Lower leg skin (tissue), 3 donors: ENCODE results near the gene INPP5D.

Experiments
- CTCF ChIP-seq, 3 donors: fragments of 450-650 bp; IDR thresholded peaks; one replicate each; pipeline ENCODE4 v1.5.1; 2016; ENCODE audit warnings: antibody characterized with exemption in 3 of 3, mild to moderate bottlenecking in 3 of 3, moderate library complexity in 2 of 3
- POLR2A ChIP-seq, 2 donors: fragments of 450-650 bp; IDR thresholded peaks; one replicate each; pipeline ENCODE4 v1.6.1; 2016 to 2017; ENCODE audit warnings: antibody characterized with exemption in 2 of 2, mild to moderate bottlenecking in 1 of 2, moderate library complexity in 1 of 2

- TF ChIP-seq CTCF (IDR thresholded peaks at IDR 0.05) (no peak), POLR2A (IDR thresholded peaks at IDR 0.05) (no peak)
These were observed 48.9 kb upstream of the INPP5D start for GRCh38 chr2:233011268-233011650.
